Panc1 (cell line): ENCODE measurements around the gene POLD2. TPM values are rescaled to one million over a fixed set of nuclear protein-coding genes. Genes with fewer than 3 reads are reported as not detected.

Experiments used
- ATAC-seq: fragments of 200-7000 bp; cut with Tn5 transposase; 2 replicates; pipeline ENCODE4 v1.9.1; 2020; ENCODE audit warnings: mild to moderate bottlenecking, moderate library complexity
- BruUV-seq: library from RNA; stranded (reverse); fragments of 400-500 nt; replicated peaks from 2 replicates; lab custom pipeline; 2021; lab: Mats Ljungman, UMichigan
- CTCF ChIA-PET: fragments of 300-600 bp; sonication (Branson Sonifier 250); formaldehyde crosslinking; loops from one replicate; lab custom pipeline; 2022; ENCODE audit warnings: antibody characterized with exemption; lab: Charles Lee
- POLR2A ChIA-PET: fragments of 300-600 bp; sonication (Branson Sonifier 250); formaldehyde crosslinking; loops from one replicate; lab custom pipeline; 2022; ENCODE audit warnings: antibody characterized with exemption; lab: Charles Lee
- DNase-seq: peaks from one replicate; pipeline ENCODE4 v3.0.0-alpha.2; 2010; ENCODE audit warnings: low read depth, low spot score
- H3K27ac ChIP-seq: 2 replicates; pipeline ENCODE4 v1.5.1; 2011; ENCODE audit warnings: mild to moderate bottlenecking, low read length, inconsistent platforms
- H3K27me3 ChIP-seq: fragments of 200-500 bp; sonication (Bioruptor generic); 2 replicates; pipeline ENCODE4 v1.6.0; 2014; ENCODE audit warnings: low read length, inconsistent platforms; ENCODE audit not compliant: control insufficient read depth, insufficient read depth
- H3K36me3 ChIP-seq: fragments of 200-500 bp; sonication (Bioruptor generic); 2 replicates; pipeline ENCODE4 v1.5.1; 2014; ENCODE audit warnings: inconsistent platforms, mild to moderate bottlenecking, low read length, moderate library complexity; ENCODE audit not compliant: control insufficient read depth, insufficient read depth
- H3K4me1 ChIP-seq: 2 replicates; pipeline ENCODE4 v1.5.1; 2011; ENCODE audit warnings: inconsistent platforms, mild to moderate bottlenecking, low read length, moderate library complexity; ENCODE audit not compliant: control insufficient read depth, insufficient read depth
- H3K4me3 ChIP-seq, 2 experiments: 2 replicates each; pipeline ENCODE4 v1.5.1; 2011 to 2012; ENCODE audit warnings: low read depth in 2 of 2, low read length in 2 of 2, mild to moderate bottlenecking in 2 of 2, inconsistent platforms in 1 of 2, moderate library complexity in 1 of 2
- H3K9me3 ChIP-seq: fragments of 200-500 bp; sonication (Bioruptor generic); 2 replicates; pipeline ENCODE4 v1.5.1; 2014; ENCODE audit warnings: low read depth, mild to moderate bottlenecking, inconsistent platforms, low read length, moderate library complexity; ENCODE audit not compliant: control insufficient read depth, insufficient read depth
- CTCF ChIP-seq: fragments of 450-650 bp; IDR thresholded peaks from 2 replicates; pipeline ENCODE4 v1.5.1; 2017; ENCODE audit warnings: mild to moderate bottlenecking
- POLR2AphosphoS5 ChIP-seq: IDR thresholded peaks from 2 replicates; pipeline ENCODE4 v1.6.1; 2012; ENCODE audit warnings: mild to moderate bottlenecking, low read depth, low read length, moderate library complexity
- SIN3A ChIP-seq: IDR thresholded peaks from 2 replicates; pipeline ENCODE4 v1.6.1; 2012; ENCODE audit warnings: low read depth, mild to moderate bottlenecking, low read length, moderate library complexity, borderline replicate concordance; ENCODE audit not compliant: insufficient read depth
- TCF7L2 ChIP-seq: IDR thresholded peaks from 2 replicates; pipeline ENCODE4 v1.6.1; 2011; ENCODE audit warnings: mild to moderate bottlenecking, low read depth, low read length, inconsistent platforms
- in situ Hi-C: cut with HindIII; loops from 2 replicates; pipeline ENCODE4 v1.10.0; 2016; ENCODE audit warnings: low sequenced_read_pairs, low pct_unique_long_range_greater_than_20kb
- intact Hi-C: fragments of 100-400 bp; cut with micrococcal nuclease; formaldehyde crosslinking; loops from one replicate; pipeline ENCODE4 v1.10.0; 2022; ENCODE audit not compliant: unreplicated experiment
- total RNA-seq: library from RNA; stranded (reverse); gene quantifications from one replicate; pipeline ENCODE4 v1.2.1, GENCODE V29; 2021; ENCODE audit not compliant: unreplicated experiment
- TF ChIP-seq, protein P1 (sequence below), 2 experiments: IDR thresholded peaks; 2 replicates each; pipeline ENCODE4 v1.6.1; 2011 to 2012; ENCODE audit warnings: low read depth in 2 of 2, control low read depth in 1 of 2, low read length in 1 of 2, mild to moderate bottlenecking in 1 of 2, moderate library complexity in 1 of 2; ENCODE audit not compliant: insufficient read depth in 1 of 2

POLD2 gene
- total RNA-seq, 1 experiment from 2014 or later, result 195 TPM

- TF ChIP-seq POLR2AphosphoS5 (no peak), TCF7L2 (no peak), CTCF (no peak), SIN3A (no peak)
- TF ChIP-seq, protein P1, sequence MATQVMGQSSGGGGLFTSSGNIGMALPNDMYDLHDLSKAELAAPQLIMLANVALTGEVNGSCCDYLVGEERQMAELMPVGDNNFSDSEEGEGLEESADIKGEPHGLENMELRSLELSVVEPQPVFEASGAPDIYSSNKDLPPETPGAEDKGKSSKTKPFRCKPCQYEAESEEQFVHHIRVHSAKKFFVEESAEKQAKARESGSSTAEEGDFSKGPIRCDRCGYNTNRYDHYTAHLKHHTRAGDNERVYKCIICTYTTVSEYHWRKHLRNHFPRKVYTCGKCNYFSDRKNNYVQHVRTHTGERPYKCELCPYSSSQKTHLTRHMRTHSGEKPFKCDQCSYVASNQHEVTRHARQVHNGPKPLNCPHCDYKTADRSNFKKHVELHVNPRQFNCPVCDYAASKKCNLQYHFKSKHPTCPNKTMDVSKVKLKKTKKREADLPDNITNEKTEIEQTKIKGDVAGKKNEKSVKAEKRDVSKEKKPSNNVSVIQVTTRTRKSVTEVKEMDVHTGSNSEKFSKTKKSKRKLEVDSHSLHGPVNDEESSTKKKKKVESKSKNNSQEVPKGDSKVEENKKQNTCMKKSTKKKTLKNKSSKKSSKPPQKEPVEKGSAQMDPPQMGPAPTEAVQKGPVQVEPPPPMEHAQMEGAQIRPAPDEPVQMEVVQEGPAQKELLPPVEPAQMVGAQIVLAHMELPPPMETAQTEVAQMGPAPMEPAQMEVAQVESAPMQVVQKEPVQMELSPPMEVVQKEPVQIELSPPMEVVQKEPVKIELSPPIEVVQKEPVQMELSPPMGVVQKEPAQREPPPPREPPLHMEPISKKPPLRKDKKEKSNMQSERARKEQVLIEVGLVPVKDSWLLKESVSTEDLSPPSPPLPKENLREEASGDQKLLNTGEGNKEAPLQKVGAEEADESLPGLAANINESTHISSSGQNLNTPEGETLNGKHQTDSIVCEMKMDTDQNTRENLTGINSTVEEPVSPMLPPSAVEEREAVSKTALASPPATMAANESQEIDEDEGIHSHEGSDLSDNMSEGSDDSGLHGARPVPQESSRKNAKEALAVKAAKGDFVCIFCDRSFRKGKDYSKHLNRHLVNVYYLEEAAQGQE (IDR thresholded peaks at IDR 0.05; ENCODE audit: insufficient read depth in 1 of 2, low read depth in 2 of 2, low read length in 1 of 2), result no peak
- intact Hi-C loops (no loop called here), in situ Hi-C loops (no loop called here)
- Histone ChIP-seq H3K36me3 (no peaks in the 10 kb centered on the region), H3K27me3 (no peaks in the 10 kb centered on the region), H3K4me1 (no peaks in the 10 kb centered on the region), H3K27ac (no peak overlapping the region), H3K9me3 (no peaks in the 10 kb centered on the region), H3K4me3 (no peak overlapping the region)
- BruUV-seq, result no TSS peak
- DNase-seq (no peak), ATAC-seq (no peak)
- CTCF ChIA-PET, result no interaction called here
- POLR2A ChIA-PET, result no interaction called here
These were observed 27.9 kb upstream of the POLD2 start for GRCh38 chr7:44150966-44151941.

DNA sequence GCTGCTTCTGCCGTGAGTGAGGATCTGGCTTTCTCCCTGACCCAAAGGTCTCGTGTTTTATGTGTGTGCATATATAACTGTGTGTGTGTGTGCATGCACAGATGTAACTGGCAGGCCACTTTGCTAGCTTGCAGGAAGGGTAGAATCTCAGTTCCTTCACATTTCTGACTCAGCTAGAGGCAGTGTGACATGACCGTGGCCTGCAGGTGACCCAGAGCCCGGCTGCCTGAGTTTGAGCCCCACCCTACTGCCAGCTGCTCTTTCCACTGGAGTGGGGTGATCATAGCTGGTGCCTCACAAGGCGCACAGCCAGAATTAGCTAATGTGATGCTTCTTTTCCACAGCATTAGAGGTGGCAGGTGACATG lies 27.1 kb upstream of the POLD2 start:
- Histone ChIP-seq H3K9me3 (no peaks in the 10 kb centered on the region), H3K27ac (no peak overlapping the region), H3K4me3 (no peak overlapping the region), H3K27me3 (no peaks in the 10 kb centered on the region), H3K4me1 (no peaks in the 10 kb centered on the region), H3K36me3 (no peaks in the 10 kb centered on the region)
- ChIA-PET CTCF (no interaction called here), POLR2A (no interaction called here)
- in situ Hi-C loops (no loop called here), intact Hi-C loops (no loop called here)
- no peak for ATAC-seq
- BruUV-seq, result no TSS peak
- no peak for DNase-seq
- TF ChIP-seq SIN3A (no peak), TCF7L2 (no peak), POLR2AphosphoS5 (no peak), CTCF (no peak)
- TF ChIP-seq, protein P1 (IDR thresholded peaks at IDR 0.05; ENCODE audit: insufficient read depth in 1 of 2, low read depth in 2 of 2, low read length in 1 of 2), result no peak
